GM06990 (cell line): ENCODE results near the gene CLSTN3.

ENCODE experiments used
- DNase-seq: peaks from one replicate; pipeline ENCODE4 v3.0.0-alpha.2; 2011; ENCODE audit not compliant: insufficient read length; ENCODE audit errors: extremely low read depth
- H3K27me3 ChIP-seq: replicated peaks from 2 replicates; pipeline ENCODE4 v1.6.0; 2011; ENCODE audit warnings: low read length; ENCODE audit not compliant: control insufficient read depth, insufficient read depth
- H3K36me3 ChIP-seq: 2 replicates; pipeline ENCODE4 v1.5.1; 2011; ENCODE audit warnings: low read length; ENCODE audit not compliant: control insufficient read depth, insufficient read depth
- H3K4me3 ChIP-seq: replicated peaks from 2 replicates; pipeline ENCODE4 v1.5.1; 2011; ENCODE audit warnings: low read depth, mild to moderate bottlenecking, control low read depth, low read length
- TF ChIP-seq, protein P1 (sequence below): IDR thresholded peaks from 2 replicates; pipeline ENCODE4 v1.5.1; 2011; ENCODE audit warnings: low read length, control low read depth, mild to moderate bottlenecking, inconsistent platforms; ENCODE audit not compliant: insufficient read depth, poor library complexity, severe bottlenecking

CLSTN3 gene

DNA sequence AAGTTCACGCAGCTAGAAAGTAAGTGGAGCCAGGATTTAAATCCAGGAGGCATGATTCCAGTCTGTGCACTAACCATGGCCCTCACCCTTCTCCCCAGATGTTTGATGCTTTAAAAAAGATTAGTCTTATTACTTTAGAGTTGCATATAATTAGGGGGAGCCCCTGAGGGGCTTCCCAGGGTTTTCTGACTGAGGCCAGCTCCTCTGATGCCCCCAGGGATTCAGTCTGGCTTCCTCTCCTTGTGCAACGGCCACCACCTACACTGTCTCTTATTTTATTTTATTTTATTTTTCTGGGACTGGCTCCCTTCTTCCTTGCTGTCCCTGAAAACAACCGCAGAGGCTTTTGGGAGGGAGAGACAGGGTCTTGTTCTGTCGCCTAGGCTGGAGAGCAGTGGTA lies 22.6 kb downstream of the CLSTN3 start:
- TF ChIP-seq, protein P1, sequence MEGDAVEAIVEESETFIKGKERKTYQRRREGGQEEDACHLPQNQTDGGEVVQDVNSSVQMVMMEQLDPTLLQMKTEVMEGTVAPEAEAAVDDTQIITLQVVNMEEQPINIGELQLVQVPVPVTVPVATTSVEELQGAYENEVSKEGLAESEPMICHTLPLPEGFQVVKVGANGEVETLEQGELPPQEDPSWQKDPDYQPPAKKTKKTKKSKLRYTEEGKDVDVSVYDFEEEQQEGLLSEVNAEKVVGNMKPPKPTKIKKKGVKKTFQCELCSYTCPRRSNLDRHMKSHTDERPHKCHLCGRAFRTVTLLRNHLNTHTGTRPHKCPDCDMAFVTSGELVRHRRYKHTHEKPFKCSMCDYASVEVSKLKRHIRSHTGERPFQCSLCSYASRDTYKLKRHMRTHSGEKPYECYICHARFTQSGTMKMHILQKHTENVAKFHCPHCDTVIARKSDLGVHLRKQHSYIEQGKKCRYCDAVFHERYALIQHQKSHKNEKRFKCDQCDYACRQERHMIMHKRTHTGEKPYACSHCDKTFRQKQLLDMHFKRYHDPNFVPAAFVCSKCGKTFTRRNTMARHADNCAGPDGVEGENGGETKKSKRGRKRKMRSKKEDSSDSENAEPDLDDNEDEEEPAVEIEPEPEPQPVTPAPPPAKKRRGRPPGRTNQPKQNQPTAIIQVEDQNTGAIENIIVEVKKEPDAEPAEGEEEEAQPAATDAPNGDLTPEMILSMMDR: no peak
- H3K27me3 ChIP-seq: no peaks in the 10 kb centered on the region
- no peak for DNase-seq
- H3K4me3 ChIP-seq: no peak overlapping the region
- H3K36me3 ChIP-seq: peaks cover 20% of the 10 kb centered on the region

DNA sequence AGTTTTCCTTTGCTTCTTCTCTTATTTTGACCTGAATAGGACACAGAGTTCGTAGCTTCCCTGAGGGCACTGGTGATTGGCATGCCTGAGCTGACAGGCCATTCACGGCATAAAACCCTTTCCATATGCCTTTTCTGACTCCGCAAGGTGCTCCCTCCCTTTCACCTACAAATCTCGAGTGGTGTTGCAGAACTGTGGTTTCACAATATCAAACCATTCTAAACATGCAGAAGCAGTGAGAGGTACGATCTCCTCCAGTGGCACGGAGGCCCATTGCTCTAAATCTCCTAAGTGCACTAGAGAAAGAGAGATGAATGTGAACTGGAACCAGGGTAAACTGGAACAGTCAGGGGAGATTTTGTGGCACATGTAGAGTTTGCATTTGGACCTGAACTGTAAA lies 23.9 kb downstream of the CLSTN3 start:
- H3K27me3 ChIP-seq: no peaks in the 10 kb centered on the region
- TF ChIP-seq, protein P1: no peak
- no peak overlapping the region for H3K4me3 ChIP-seq
- H3K36me3 ChIP-seq: peaks cover 20% of the 10 kb centered on the region
- DNase-seq: no peak

DNA sequence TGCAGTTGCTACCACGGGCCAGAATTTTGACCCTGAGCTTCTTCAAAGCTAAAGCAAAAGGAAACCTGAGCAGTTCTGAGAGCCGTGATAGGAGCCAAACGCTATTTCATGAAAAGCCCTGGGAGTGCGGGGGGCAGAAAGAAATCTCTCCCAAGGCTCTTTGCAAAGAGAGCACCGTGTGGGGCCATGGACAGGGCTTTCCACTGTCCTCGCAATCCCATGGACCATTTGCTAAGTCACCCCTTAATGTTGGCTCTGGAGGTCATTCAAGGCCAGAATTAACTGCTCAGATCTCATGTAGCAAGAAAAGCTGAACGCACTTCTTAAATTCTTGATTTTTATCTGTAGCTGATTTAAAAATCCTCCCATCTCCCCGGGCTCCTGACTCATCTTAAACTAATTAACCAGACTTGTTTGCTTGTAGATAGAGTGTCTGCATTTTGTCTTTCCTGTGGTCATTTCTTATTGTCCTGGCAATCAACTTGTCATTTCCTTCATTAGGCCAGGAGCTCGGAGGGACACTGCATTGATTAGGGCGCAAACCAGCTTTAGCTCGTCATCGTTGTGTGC lies 24.8 kb downstream of the CLSTN3 start:
- Histone ChIP-seq H3K4me3 (no peak overlapping the region), H3K27me3 (no peaks in the 10 kb centered on the region), H3K36me3 (peaks cover 15% of the 10 kb centered on the region)
- TF ChIP-seq, protein P1: no peak
- no peak for DNase-seq

DNA sequence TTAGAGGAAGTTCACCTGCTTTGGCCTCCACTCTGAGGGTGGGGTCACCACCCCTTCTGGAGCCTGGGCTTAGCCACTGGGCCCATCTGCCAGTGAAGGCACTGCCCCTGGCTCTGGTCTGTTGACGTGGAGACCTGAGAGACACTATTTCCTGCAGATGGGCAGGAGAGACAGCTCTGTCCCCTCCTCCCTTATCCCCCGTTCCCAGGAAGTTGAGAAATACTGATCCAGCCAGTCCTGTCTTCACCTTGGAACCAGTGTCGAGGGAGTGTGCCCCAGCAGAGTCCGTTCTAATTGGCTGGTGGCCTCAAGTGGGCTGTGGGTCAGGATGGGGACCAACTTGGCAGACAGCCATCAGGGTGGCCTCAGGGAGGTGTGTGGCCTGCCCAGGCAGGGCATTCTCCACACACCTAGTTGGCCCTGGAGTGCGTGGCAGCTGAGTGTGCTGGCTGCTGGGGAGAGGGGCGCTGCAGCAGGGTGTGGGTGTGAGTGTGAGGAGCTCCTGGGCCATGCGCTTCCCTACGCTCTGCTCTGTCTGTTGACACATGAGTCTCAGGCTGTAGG lies 25.4 kb downstream of the CLSTN3 start:
- Histone ChIP-seq H3K4me3 (no peak overlapping the region), H3K27me3 (no peaks in the 10 kb centered on the region), H3K36me3 (peaks cover 10% of the 10 kb centered on the region)
- TF ChIP-seq, protein P1: no peak
- DNase-seq: no peak

DNA sequence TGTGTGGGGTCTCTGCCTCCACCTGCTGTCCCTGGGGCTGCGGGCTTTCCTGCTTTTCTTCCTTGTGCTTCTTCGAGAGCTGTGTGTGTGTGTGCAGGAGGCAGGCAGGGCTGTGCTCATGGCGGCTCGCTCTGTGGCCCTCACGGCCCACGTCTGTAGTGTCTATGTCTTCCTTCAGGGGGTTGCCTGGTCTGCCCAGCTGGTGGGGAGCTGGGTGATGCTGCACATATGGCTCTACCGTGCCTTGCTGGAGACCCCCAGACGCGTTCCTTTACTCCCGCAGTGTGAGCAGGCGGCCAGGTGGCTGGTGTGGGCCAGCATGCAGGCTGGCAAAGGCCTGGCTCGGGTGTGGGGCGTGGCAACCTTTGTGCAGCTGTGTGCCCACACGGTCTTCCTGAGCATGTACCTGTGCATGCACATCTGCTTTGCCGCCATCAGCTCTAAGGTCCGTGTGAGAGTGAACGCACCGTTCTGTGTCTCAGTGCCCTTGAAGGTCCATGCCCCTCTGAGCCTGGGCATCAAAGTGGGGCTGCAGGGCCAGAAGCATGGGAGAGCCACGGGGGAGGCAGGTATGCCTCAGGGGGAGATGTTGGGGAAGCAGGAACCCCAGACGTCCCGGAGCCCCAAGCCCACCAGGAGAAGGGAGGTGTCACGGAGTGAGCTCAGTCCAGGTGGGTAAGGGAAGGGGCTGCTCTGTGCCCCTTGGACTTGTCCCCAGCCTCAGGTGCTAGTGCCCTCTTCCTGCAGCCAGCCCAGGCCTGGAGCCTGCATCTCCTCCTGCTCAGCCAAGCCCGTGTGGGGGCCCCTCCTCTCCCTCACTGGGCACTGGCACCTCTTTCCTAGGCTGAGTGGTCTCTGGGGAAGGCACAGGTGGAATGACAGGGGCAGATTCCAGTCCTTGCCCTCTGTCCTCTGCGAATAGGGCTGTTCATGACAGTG lies 26.4 kb downstream of the CLSTN3 start:
- TF ChIP-seq, protein P1: no peak
- no peaks in the 10 kb centered on the region for H3K27me3 ChIP-seq
- no peak for DNase-seq
- H3K4me3 ChIP-seq: no peak overlapping the region
- peaks cover 5% of the 10 kb centered on the region for H3K36me3 ChIP-seq
